ENCODE data around the gene SELENOO. TPM values are rescaled to one million over a fixed set of nuclear protein-coding genes. Genes with fewer than 3 reads are reported as not detected.

The SELENOO gene
- total and polyA plus RNA-seq, 2 of the 13 experiments (the other 11 are each of a cell fraction or from before 2014, with no cell fraction given), result 14.4 to 19.0 TPM

DNA sequence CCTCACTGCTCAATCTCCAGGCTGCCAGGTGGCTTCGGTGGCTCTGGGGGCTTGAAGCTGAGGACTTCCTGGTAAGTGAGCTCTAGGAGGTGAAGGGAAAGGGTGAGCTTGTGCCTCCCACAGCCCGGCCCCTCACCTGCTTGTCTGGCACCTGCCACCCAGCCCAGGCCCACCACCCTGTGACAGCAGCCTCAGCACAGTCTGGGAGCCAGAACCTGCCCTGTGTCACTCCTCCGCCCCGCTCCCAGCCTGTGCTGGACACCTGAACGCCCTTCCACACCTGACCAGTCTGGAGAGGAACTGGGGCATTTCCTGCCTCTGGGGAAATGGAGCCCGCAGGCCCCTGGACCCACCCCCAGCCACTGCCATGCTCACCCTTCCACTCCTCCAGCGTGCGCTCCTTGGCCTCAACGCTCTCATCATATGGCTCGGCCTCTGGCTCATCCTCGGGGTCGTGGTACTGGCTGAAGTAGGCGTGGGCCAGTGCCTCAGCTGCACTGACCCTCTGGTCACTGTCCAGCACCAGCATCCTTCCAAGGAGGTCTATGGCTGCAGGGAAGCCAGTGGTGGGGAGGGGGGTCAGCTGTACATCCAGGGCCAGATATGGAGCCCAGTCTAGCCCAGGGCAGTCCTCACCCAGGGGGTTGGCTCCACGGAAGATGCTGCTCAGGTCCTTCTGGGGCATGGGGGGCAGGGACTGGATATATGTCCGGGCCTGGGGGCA lies 64.3 kb downstream of the SELENOO start:
- intact Hi-C loops (cut with micrococcal nuclease; ENCODE audit: unreplicated experiment) (no loop called here), in situ Hi-C loops (cut with HindIII; ENCODE audit: extremely low pct_ligation_motif_present, low pct_unique_long_range_greater_than_20kb) (no loop called here)
- FAIRE-seq (no peak), DNase-seq (ENCODE audit: low spot score) (no peak), ATAC-seq (no peak)
- Histone ChIP-seq H3K27ac (ENCODE audit: extremely low read length, insufficient read depth, low read length) (no peak overlapping the region), H3K36me3 (replicated peaks in 1 of 2; ENCODE audit: control insufficient read depth in 1 of 2, insufficient read depth in 2 of 2, low read length in 2 of 2) (no peaks in the 10 kb centered on the region), H2AFZ (ENCODE audit: low read length) (no peak overlapping the region), H3K9ac (ENCODE audit: insufficient read depth, low read depth, low read length) (no peak overlapping the region), H3K4me2 (ENCODE audit: low read depth, low read length) (no peak overlapping the region), H3K4me1 (ENCODE audit: insufficient read depth, low read length) (peaks cover 45% of the 10 kb centered on the region), H4K20me1 (ENCODE audit: insufficient read depth, low read length) (peaks cover 4% of the 10 kb centered on the region; the same call in 1 of the 2 replicates), H3K9me3 (ENCODE audit: low read length) (no peaks in the 10 kb centered on the region), H3K79me2 (ENCODE audit: insufficient read depth, low read length) (no peaks in the 10 kb centered on the region), H3K4me3 (replicated peaks in 1 of 3; ENCODE audit: insufficient read depth in 1 of 3, low read depth in 2 of 3, low read length in 3 of 3) (no peak overlapping the region), H3K27me3 (ENCODE audit: control insufficient read depth in 1 of 2, insufficient read depth in 2 of 2, low read length in 2 of 2) (peaks cover 19 to 57% of the 10 kb centered on the region in 2 experiments)
- ChIA-PET CTCF (ENCODE audit: low intra/inter-chr PET ratio, low total read pairs) (no interaction called here), POLR2A (no interaction called here)
- TF ChIP-seq, protein P1, sequence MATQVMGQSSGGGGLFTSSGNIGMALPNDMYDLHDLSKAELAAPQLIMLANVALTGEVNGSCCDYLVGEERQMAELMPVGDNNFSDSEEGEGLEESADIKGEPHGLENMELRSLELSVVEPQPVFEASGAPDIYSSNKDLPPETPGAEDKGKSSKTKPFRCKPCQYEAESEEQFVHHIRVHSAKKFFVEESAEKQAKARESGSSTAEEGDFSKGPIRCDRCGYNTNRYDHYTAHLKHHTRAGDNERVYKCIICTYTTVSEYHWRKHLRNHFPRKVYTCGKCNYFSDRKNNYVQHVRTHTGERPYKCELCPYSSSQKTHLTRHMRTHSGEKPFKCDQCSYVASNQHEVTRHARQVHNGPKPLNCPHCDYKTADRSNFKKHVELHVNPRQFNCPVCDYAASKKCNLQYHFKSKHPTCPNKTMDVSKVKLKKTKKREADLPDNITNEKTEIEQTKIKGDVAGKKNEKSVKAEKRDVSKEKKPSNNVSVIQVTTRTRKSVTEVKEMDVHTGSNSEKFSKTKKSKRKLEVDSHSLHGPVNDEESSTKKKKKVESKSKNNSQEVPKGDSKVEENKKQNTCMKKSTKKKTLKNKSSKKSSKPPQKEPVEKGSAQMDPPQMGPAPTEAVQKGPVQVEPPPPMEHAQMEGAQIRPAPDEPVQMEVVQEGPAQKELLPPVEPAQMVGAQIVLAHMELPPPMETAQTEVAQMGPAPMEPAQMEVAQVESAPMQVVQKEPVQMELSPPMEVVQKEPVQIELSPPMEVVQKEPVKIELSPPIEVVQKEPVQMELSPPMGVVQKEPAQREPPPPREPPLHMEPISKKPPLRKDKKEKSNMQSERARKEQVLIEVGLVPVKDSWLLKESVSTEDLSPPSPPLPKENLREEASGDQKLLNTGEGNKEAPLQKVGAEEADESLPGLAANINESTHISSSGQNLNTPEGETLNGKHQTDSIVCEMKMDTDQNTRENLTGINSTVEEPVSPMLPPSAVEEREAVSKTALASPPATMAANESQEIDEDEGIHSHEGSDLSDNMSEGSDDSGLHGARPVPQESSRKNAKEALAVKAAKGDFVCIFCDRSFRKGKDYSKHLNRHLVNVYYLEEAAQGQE (IDR thresholded peaks at IDR 0.05; ENCODE audit: borderline replicate concordance in 1 of 2, low read depth in 1 of 2, low read length in 2 of 2), result peak; percentile 24 to 43; a peak in 3 of 4 replicates
- no peak for TF ChIP-seq ZNF629 (CRISPR knock-in tag; conservative IDR thresholded peaks at IDR 0.05)
- WGBS (ENCODE audit: low lambda C conversion rate), result 20% methylated on average over 4 of the region's 15 CpGs
- no TSS peak for BruUV-seq (replicated peaks)

GRCh38 chr22:50266994-50267393 lies 66.2 kb downstream of the SELENOO start:
- Histone ChIP-seq H3K79me2 (ENCODE audit: insufficient read depth, low read length) (no peaks in the 10 kb centered on the region), H3K9ac (ENCODE audit: insufficient read depth, low read depth, low read length) (no peak overlapping the region), H4K20me1 (ENCODE audit: insufficient read depth, low read length) (peaks cover 7% of the 10 kb centered on the region; the same call in 1 of the 2 replicates), H3K9me3 (ENCODE audit: low read length) (no peaks in the 10 kb centered on the region), H2AFZ (ENCODE audit: low read length) (no peak overlapping the region), H3K27me3 (ENCODE audit: control insufficient read depth in 1 of 2, insufficient read depth in 2 of 2, low read length in 2 of 2) (peaks cover 21 to 68% of the 10 kb centered on the region in 2 experiments), H3K4me3 (replicated peaks in 1 of 3; ENCODE audit: insufficient read depth in 1 of 3, low read depth in 2 of 3, low read length in 3 of 3) (no peak overlapping the region), H3K4me2 (ENCODE audit: low read depth, low read length) (no peak overlapping the region), H3K4me1 (ENCODE audit: insufficient read depth, low read length) (peaks cover 51% of the 10 kb centered on the region), H3K27ac (ENCODE audit: extremely low read length, insufficient read depth, low read length) (no peak overlapping the region), H3K36me3 (replicated peaks in 1 of 2; ENCODE audit: control insufficient read depth in 1 of 2, insufficient read depth in 2 of 2, low read length in 2 of 2) (no peaks in the 10 kb centered on the region)
- ATAC-seq, result no peak
- intact Hi-C loops (cut with micrococcal nuclease; ENCODE audit: unreplicated experiment) (no loop called here), in situ Hi-C loops (cut with HindIII; ENCODE audit: extremely low pct_ligation_motif_present, low pct_unique_long_range_greater_than_20kb) (no loop called here)
- no peak for DNase-seq (ENCODE audit: low spot score)
- ChIA-PET CTCF (ENCODE audit: low intra/inter-chr PET ratio, low total read pairs) (no interaction called here), POLR2A (interaction anchor here (1.3 to 1.5 kb wide), 2 partner anchors 16 to 62 kb away, joined by 4 to 6 read pairs; partner anchors contain the start of gene HDAC10)
- no peak for FAIRE-seq
- WGBS (ENCODE audit: low lambda C conversion rate), result 77% methylated on average over 15 of the region's 37 CpGs
- no TSS peak for BruUV-seq (replicated peaks)
- TF ChIP-seq IRX3 (CRISPR knock-in tag; IDR thresholded peaks at IDR 0.05; ENCODE audit: borderline replicate concordance, low read depth) (no peak), REPIN1 (CRISPR knock-in tag; IDR thresholded peaks at IDR 0.05; ENCODE audit: borderline replicate concordance, low read depth) (no peak), LCORL (IDR thresholded peaks at IDR 0.05) (no peak), LCORL (CRISPR knock-in tag; IDR thresholded peaks at IDR 0.05) (no peak), RARG (CRISPR knock-in tag; IDR thresholded peaks at IDR 0.05; ENCODE audit: low read depth) (no peak), HNRNPL (IDR thresholded peaks at IDR 0.05; ENCODE audit: low read depth, low read length) (no peak), SOX6 (IDR thresholded peaks at IDR 0.05) (no peak), SOX6 (CRISPR knock-in tag; IDR thresholded peaks at IDR 0.05) (no peak), ARNTL (CRISPR knock-in tag; IDR thresholded peaks at IDR 0.05) (no peak), BHLHE40 (IDR thresholded peaks at IDR 0.05; ENCODE audit: low read length) (no peak), ZNF350 (CRISPR knock-in tag; IDR thresholded peaks at IDR 0.05; ENCODE audit: borderline replicate concordance, low read depth) (no peak), ETS1 (CRISPR knock-in tag; IDR thresholded peaks at IDR 0.05) (no peak)

Measured in HepG2 (cell line).